GM06990 (cell line): ENCODE results near the gene PGM5.
"Not testable (repeated sequence)": the region's sequence is repeated elsewhere in the genome, so short reads cannot be mapped to it uniquely, and the experiment has no call there.

Source experiments
- DNase-seq: peaks from one replicate; pipeline ENCODE4 v3.0.0-alpha.2; 2011; ENCODE audit not compliant: insufficient read length; ENCODE audit errors: extremely low read depth
- H3K27me3 ChIP-seq: replicated peaks from 2 replicates; pipeline ENCODE4 v1.6.0; 2011; ENCODE audit warnings: low read length; ENCODE audit not compliant: control insufficient read depth, insufficient read depth
- H3K36me3 ChIP-seq: 2 replicates; pipeline ENCODE4 v1.5.1; 2011; ENCODE audit warnings: low read length; ENCODE audit not compliant: control insufficient read depth, insufficient read depth
- H3K4me3 ChIP-seq: replicated peaks from 2 replicates; pipeline ENCODE4 v1.5.1; 2011; ENCODE audit warnings: low read depth, mild to moderate bottlenecking, control low read depth, low read length
- TF ChIP-seq, protein P1 (sequence below): IDR thresholded peaks from 2 replicates; pipeline ENCODE4 v1.5.1; 2011; ENCODE audit warnings: low read length, control low read depth, mild to moderate bottlenecking, inconsistent platforms; ENCODE audit not compliant: insufficient read depth, poor library complexity, severe bottlenecking

Gene PGM5

DNA sequence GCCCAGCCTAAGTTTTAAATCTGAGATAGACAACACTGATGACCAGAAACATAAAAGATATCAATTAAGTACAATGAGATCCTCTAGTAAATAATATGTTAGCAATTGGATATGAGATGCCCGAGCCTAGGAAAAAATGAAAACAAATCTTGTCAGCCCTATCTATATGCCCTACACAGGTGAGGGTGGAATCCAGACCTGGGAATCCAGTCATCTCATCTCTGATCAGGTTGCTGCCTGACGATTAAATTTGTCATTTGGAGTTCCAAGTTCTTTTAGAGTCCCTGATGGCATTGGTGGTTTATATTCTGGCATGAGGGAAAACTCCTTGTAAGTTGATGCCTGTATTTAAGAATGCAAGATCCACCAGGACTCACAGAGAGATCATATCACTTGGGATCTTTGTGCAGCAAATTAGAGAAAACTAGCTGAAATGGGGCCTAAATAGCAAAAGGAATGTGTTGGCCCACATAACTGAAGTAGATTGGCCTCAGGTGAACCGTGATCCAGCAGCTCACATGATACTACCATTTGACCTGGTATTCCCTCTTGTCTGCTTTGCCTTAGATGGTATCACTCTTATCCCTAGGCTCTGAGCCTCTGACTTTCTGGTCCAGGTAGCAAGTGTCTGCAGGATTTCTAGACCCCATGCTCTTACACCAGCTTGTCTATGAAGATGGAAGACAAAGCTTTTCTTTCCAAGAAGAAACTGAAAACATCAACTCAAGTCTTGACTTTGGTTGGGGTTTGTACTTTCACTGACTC lies 48.2 kb downstream of the PGM5 start:
- not testable (repeated sequence) for DNase-seq, H3K27me3 ChIP-seq, H3K36me3 ChIP-seq, H3K4me3 ChIP-seq

DNA sequence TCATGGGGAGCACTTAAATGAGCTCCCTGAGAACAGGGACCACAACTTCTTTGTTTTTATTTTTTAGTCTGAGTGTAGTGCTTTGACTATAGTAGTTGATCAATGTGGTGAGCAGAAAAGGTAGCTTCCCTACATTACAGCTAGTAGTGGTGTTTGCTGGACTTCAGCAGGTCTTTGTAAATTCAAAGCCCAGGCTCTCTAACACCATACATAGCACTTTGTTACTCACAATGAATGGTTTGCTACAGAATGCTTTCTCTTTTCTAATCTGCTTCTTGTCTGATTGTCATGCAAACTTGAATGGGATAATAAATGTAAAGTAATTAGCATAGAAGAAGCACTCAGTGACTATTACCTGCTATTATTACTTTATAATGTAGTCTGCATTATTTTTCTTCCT lies 55.5 kb downstream of the PGM5 start:
- not testable (repeated sequence) for H3K4me3 ChIP-seq, H3K36me3 ChIP-seq, DNase-seq, H3K27me3 ChIP-seq

DNA sequence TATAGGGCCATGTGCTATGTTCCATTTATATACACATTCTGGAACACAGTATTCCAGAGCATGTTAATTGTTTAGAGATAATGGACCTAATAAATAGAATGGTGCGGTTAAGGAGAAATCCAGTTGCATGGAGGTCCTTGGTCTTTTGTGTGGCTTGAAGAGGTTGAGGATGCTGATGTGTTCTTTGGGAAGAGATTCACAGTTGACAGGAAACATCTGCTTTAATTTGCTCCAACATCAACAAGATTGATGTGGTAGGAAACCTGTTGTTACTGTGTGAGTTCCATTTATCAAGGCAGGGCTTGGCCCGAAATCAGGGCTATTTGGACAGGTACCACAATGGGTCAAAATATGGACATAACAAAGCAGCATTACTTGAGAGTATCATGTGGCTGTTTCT lies 56.3 kb downstream of the PGM5 start:
- not testable (repeated sequence) for H3K27me3 ChIP-seq, DNase-seq, H3K4me3 ChIP-seq, H3K36me3 ChIP-seq

DNA sequence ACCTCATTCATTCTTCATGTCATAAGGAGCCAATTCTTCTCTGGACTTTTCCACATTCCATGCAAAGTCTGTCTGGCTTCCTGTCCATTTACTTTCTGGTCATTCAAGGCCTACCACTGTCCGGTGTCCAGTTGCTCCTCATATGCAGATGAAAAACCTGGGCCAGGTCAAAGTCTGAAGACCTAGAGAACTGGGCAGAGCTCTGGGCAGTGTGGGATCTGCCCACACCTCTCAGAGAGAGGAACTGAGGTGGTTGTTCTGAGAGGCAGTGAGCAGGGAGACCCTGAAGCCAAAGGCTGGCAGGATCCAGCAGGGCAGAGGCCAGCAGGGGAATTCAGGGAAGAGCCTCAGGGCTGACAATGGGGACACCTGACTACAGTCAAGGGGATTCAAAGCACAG lies 58.7 kb downstream of the PGM5 start:
- H3K4me3 ChIP-seq, H3K36me3 ChIP-seq, DNase-seq, H3K27me3 ChIP-seq: not testable (repeated sequence)

DNA sequence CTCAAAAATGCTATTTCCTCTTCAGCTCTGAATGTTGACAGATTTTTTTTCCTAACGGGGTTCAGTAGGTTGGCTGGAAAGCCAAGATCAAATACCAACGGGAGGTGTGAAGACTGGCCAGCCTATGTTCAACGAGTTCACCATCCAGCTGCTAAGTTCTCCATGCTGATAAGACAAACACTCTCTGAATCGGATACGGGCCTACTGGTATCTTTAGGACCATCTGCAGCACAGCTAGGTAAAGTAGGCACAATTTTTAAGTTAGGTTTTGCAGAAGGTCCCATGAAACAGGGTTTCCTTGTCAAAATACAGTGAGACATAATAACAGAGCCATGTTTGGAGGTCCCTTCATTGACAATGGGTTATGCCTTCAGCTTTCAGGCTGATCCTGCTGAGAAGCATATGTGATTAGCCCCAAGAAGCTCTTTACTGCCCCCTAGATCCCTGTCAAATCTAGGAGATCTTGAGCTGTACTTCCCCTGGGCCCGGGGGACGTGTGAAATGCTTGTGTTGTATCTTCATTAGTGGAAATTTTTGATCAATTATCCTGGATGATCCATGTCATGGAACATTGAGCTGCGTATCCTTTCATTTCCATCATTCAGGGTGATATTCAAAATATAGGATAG lies 60.6 kb downstream of the PGM5 start:
- no peaks in the 10 kb centered on the region; the same call in 1 of the 2 replicates for H3K27me3 ChIP-seq
- DNase-seq: no peak
- H3K4me3 ChIP-seq: no peak overlapping the region
- TF ChIP-seq, protein P1, sequence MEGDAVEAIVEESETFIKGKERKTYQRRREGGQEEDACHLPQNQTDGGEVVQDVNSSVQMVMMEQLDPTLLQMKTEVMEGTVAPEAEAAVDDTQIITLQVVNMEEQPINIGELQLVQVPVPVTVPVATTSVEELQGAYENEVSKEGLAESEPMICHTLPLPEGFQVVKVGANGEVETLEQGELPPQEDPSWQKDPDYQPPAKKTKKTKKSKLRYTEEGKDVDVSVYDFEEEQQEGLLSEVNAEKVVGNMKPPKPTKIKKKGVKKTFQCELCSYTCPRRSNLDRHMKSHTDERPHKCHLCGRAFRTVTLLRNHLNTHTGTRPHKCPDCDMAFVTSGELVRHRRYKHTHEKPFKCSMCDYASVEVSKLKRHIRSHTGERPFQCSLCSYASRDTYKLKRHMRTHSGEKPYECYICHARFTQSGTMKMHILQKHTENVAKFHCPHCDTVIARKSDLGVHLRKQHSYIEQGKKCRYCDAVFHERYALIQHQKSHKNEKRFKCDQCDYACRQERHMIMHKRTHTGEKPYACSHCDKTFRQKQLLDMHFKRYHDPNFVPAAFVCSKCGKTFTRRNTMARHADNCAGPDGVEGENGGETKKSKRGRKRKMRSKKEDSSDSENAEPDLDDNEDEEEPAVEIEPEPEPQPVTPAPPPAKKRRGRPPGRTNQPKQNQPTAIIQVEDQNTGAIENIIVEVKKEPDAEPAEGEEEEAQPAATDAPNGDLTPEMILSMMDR: peak; percentile 59
- no peaks in the 10 kb centered on the region for H3K36me3 ChIP-seq

DNA sequence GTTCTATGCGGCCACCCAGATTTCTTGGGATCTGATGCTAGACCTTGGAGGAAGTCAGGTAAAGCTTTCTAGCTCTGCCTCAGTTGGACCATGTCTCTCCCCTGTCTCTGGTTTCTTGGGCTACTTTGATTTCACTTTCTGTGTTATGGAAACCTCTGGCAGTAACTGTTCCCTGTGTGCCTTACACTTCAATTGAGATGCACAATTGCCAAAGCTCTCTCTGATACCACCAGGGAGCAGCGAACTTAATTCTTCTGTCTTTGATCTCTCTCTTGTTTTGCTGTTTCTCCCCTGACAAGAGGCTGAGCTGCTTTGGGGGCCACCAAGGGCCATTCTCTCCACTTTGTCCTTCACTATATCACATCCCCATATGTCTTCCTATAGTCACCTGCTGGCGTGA lies 61.4 kb downstream of the PGM5 start:
- Histone ChIP-seq H3K4me3 (no peak overlapping the region), H3K36me3 (no peaks in the 10 kb centered on the region), H3K27me3 (no peaks in the 10 kb centered on the region; the same call in 1 of the 2 replicates)
- no peak for DNase-seq
- TF ChIP-seq, protein P1: no peak

DNA sequence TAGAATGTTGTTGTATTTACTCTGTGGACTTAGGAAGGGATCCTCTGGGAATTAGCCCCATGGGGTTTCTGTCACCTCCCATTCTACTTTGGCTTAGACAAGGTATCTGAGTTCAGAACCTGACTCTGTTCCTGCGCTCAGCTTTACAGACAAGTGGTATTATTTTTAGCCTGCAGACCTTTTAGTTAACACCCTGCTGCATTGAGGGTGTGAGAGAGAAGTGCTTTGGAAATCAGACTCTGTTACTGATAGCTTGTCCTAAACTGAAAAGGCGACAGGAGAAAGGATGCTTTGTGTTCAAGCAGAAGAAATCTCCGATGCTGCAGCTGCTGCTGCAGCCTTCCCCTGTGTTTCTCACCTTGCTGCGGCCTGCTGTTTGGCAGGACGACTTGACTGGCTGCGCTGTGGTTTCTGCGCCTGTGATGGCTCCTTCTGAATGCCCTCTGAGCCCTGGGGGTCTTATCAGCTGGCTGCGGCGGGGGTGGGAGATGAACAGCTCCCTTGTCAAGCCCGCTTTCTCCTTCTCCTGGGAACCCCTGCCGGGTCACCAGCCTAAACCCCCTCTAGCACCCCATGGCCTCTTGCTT lies 61.9 kb downstream of the PGM5 start:
- no peak for DNase-seq
- Histone ChIP-seq H3K4me3 (no peak overlapping the region), H3K27me3 (no peaks in the 10 kb centered on the region; the same call in 1 of the 2 replicates), H3K36me3 (no peaks in the 10 kb centered on the region)
- TF ChIP-seq, protein P1: no peak
